CD14-positive monocyte (primary cell): Measurements from ENCODE around the gene PIGL. TPM values are rescaled to one million over a fixed set of nuclear protein-coding genes. Genes with fewer than 3 reads are reported as not detected.

ENCODE experiments used
- DNase-seq, 3 donors: peaks; one replicate each; pipeline ENCODE4 v3.0.0-alpha.2; 2011 to 2022
- H2AFZ ChIP-seq: 2 replicates; pipeline ENCODE4 v1.6.0; 2012; ENCODE audit warnings: mild to moderate bottlenecking, low read depth, low read length, inconsistent platforms; ENCODE audit not compliant: insufficient read depth, poor library complexity, severe bottlenecking
- H3K27ac ChIP-seq, 2 donors: 1 replicate in 1 of 2; 2 replicates in 1 of 2; pipeline ENCODE4 v1.5.1; 2012 to 2013; ENCODE audit warnings: low read length in 2 of 2, control low read depth in 1 of 2, inconsistent platforms in 1 of 2, low read depth in 1 of 2, mild to moderate bottlenecking in 1 of 2
- H3K27me3 ChIP-seq, 2 donors: one replicate each; pipeline versions ENCODE4 v1.6.0 to v1.6.1; 2011 to 2013; ENCODE audit warnings: low read length in 2 of 2; ENCODE audit not compliant: control insufficient read depth in 2 of 2, insufficient read depth in 2 of 2
- H3K36me3 ChIP-seq, 2 donors: replicated peaks in 1 of 2; 1 replicate in 1 of 2; 2 replicates in 1 of 2; pipeline versions ENCODE4 v1.5.1 to v1.6.1; 2012 to 2013; ENCODE audit warnings: low read length in 2 of 2, control low read depth in 1 of 2, inconsistent platforms in 1 of 2, mild to moderate bottlenecking in 1 of 2; ENCODE audit not compliant: insufficient read depth in 2 of 2, control insufficient read depth in 1 of 2
- H3K4me1 ChIP-seq, 2 donors: 1 replicate in 1 of 2; 2 replicates in 1 of 2; pipeline versions ENCODE4 v1.5.1 to v1.6.1; 2012 to 2013; ENCODE audit warnings: low read length in 2 of 2, control low read depth in 1 of 2, inconsistent platforms in 1 of 2, mild to moderate bottlenecking in 1 of 2, moderate library complexity in 1 of 2; ENCODE audit not compliant: insufficient read depth in 2 of 2, control insufficient read depth in 1 of 2
- H3K4me2 ChIP-seq: replicated peaks from 2 replicates; pipeline ENCODE3; 2012; ENCODE audit warnings: low read length, moderate library complexity, mild to moderate bottlenecking; ENCODE audit not compliant: poor library complexity, severe bottlenecking; ENCODE audit errors: extremely low read depth
- H3K4me3 ChIP-seq, 3 experiments: fragments of 200-600 bp in 1 of 3; sonication (generic) in 1 of 3; replicated peaks in 1 of 3; 1 replicate in 2 of 3; 2 replicates in 1 of 3; pipeline ENCODE4 v1.5.1; 2011 to 2013; ENCODE audit warnings: low read length in 3 of 3, mild to moderate bottlenecking in 3 of 3, control low read depth in 2 of 3, low read depth in 2 of 3, inconsistent platforms in 1 of 3, moderate library complexity in 1 of 3
- H3K79me2 ChIP-seq: 2 replicates; pipeline ENCODE4 v1.6.0; 2012; ENCODE audit warnings: mild to moderate bottlenecking, control low read depth, inconsistent platforms, low read length, moderate library complexity; ENCODE audit not compliant: insufficient read depth
- H3K9ac ChIP-seq: 2 replicates; pipeline ENCODE4 v1.6.0; 2017; ENCODE audit warnings: low read length, mild to moderate bottlenecking; ENCODE audit not compliant: insufficient read depth, poor library complexity, severe bottlenecking
- H3K9me3 ChIP-seq, 2 donors: replicated peaks in 1 of 2; 1 replicate in 1 of 2; 2 replicates in 1 of 2; pipeline versions ENCODE4 v1.5.1 to v1.6.1; 2012 to 2013; ENCODE audit warnings: low read length in 2 of 2, control low read depth in 1 of 2; ENCODE audit not compliant: control insufficient read depth in 1 of 2, insufficient read depth in 1 of 2
- H4K20me1 ChIP-seq: 2 replicates; pipeline ENCODE4 v1.6.0; 2012; ENCODE audit warnings: mild to moderate bottlenecking, low read length, control low read depth, moderate library complexity; ENCODE audit not compliant: insufficient read depth
- H3K27ac Mint-ChIP-seq, 7 donors: one replicate each; pipeline ENCODE4 v1.8.0; 2020; ENCODE audit warnings: mild to moderate bottlenecking in 7 of 7, mixed read lengths in 7 of 7, moderate library complexity in 6 of 7, inconsistent platforms in 2 of 7
- H3K27me3 Mint-ChIP-seq, 3 donors: one replicate each; pipeline ENCODE4 v1.8.0; 2021 to 2022; ENCODE audit warnings: low read depth in 3 of 3, mild to moderate bottlenecking in 3 of 3, mixed read lengths in 3 of 3, moderate library complexity in 3 of 3, inconsistent platforms in 1 of 3
- H3K36me3 Mint-ChIP-seq, 2 donors: one replicate each; pipeline ENCODE4 v1.8.0; 2020; ENCODE audit warnings: mixed read lengths in 2 of 2, inconsistent platforms in 1 of 2, mild to moderate bottlenecking in 1 of 2
- H3K4me1 Mint-ChIP-seq: one replicate; pipeline ENCODE4 v1.8.0; 2020; ENCODE audit warnings: mild to moderate bottlenecking, mixed read lengths
- H3K4me3 Mint-ChIP-seq, 2 donors: one replicate each; pipeline ENCODE4 v1.8.0; 2020; ENCODE audit warnings: mild to moderate bottlenecking in 2 of 2, mixed read lengths in 2 of 2, moderate library complexity in 1 of 2
- H3K9me3 Mint-ChIP-seq, 7 donors: one replicate each; pipeline ENCODE4 v1.8.0; 2020 to 2022; ENCODE audit warnings: mixed read lengths in 7 of 7, mild to moderate bottlenecking in 6 of 7, moderate library complexity in 6 of 7, inconsistent platforms in 2 of 7
- WGBS: methylation state at CpG from one replicate; pipeline ENCODE4 v1.1.5; 2013; ENCODE audit warnings: missing lambda C conversion rate; ENCODE audit not compliant: insufficient coverage; 5-methylcytosine and 5-hydroxymethylcytosine counted together
- intact Hi-C, 2 donors: fragments of 100-400 bp; cut with micrococcal nuclease; formaldehyde crosslinking; loops; one replicate each; pipeline versions ENCODE4 v1.15.0 to v1.15.1; 2023
- polyA plus RNA-seq, 3 donors: library from polyadenylated mRNA; depleted of rRNA in 1 of 3; unstranded in 2 of 3; stranded (reverse) in 1 of 3; fragments of 300-500 nt in 2 of 3; fragments of >200 nt in 1 of 3; fragmentation: Illumina TruSeq in 2 of 3; gene quantifications; 1 replicate in 2 of 3; 2 replicates in 1 of 3; pipeline ENCODE4 v1.2.3, GENCODE V29; 2012 to 2021
- TF ChIP-seq, protein P1 (sequence below): fragments of 200-600 bp; IDR thresholded peaks from one replicate; pipeline ENCODE4 v1.8.0; 2022; ENCODE audit warnings: antibody characterized with exemption, mild to moderate bottlenecking

Gene PIGL
- polyA plus RNA-seq, 3 donors, result 3.6 to 44.2 (median 4.0) TPM

DNA sequence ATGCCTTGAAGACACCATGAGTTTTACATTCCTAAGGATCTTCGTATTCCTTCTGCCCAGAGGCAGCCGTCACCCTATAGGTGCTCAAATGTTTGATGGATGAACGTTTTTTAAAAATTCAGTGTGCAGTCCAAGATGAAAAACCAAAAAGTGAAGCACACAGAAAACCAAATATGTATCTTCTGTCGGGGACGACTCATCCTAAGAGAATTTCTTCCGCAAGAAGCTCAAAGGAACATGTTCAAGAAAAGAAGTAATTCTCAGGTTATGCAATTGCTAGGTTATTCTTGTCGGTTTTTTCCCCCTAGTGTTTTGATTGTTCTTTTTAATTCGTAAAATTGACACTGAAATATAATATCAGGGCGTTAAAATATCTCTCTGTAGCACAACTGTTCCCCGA, 134.8 kb downstream of the PIGL start:
- peaks cover 0 to 6% (median 3%) of the 10 kb centered on the region in 7 donors for H3K9me3 Mint-ChIP-seq
- Histone ChIP-seq H3K9ac (no peak overlapping the region), H3K27me3 (peaks cover 21 to 33% of the 10 kb centered on the region in 2 donors), H3K4me2 (peak overlapping the region; percentile 92), H3K4me3 (peak overlapping the region in 2 of 3 experiments; percentile 33 to 77), H3K27ac (no peak overlapping the region), H3K36me3 (no peaks in the 10 kb centered on the region), H4K20me1 (no peaks in the 10 kb centered on the region), H2AFZ (peak overlapping the region; percentile 82), H3K79me2 (no peaks in the 10 kb centered on the region), H3K9me3 (no peaks in the 10 kb centered on the region), H3K4me1 (peaks cover 15 to 18% of the 10 kb centered on the region in 2 donors)
- 10% methylated on average over 5 of the region's 10 CpGs for WGBS
- intact Hi-C loops, result loop anchor here in 1 of 2 donors (10.0 kb wide), 1 partner anchor 67 kb away; no protein-coding TSS in a partner anchor
- no peak overlapping the region for H3K27ac Mint-ChIP-seq
- H3K27me3 Mint-ChIP-seq, result peaks cover 44 to 55% (median 46%) of the 10 kb centered on the region in 3 donors
- TF ChIP-seq, protein P1, sequence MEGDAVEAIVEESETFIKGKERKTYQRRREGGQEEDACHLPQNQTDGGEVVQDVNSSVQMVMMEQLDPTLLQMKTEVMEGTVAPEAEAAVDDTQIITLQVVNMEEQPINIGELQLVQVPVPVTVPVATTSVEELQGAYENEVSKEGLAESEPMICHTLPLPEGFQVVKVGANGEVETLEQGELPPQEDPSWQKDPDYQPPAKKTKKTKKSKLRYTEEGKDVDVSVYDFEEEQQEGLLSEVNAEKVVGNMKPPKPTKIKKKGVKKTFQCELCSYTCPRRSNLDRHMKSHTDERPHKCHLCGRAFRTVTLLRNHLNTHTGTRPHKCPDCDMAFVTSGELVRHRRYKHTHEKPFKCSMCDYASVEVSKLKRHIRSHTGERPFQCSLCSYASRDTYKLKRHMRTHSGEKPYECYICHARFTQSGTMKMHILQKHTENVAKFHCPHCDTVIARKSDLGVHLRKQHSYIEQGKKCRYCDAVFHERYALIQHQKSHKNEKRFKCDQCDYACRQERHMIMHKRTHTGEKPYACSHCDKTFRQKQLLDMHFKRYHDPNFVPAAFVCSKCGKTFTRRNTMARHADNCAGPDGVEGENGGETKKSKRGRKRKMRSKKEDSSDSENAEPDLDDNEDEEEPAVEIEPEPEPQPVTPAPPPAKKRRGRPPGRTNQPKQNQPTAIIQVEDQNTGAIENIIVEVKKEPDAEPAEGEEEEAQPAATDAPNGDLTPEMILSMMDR, result no peak
- H3K4me1 Mint-ChIP-seq, result peaks cover 17% of the 10 kb centered on the region
- peaks cover 8 to 15% of the 10 kb centered on the region in 2 donors for H3K36me3 Mint-ChIP-seq
- no peak for DNase-seq
- H3K4me3 Mint-ChIP-seq, result peak overlapping the region; percentile 83 to 93

DNA sequence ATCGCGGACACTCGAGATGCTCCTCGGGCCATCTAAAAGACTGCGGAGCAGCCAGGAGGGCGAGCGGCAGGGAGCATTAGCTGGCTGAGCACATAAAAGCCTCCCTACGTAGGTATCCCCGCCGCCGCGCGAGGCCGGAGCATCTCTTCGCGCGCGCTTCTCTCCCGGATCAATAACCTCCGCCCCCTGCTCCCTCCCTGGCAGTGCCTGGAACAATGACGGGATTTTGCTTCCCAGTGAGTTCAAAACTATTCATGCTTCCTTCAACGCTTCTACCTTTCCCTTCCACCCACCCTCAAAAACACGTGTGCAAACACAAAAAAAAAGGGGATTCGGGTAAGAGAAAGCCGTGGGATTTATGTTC, 135.3 kb downstream of the PIGL start:
- Histone ChIP-seq H3K79me2 (no peaks in the 10 kb centered on the region), H3K4me2 (peak overlapping the region; percentile 92), H2AFZ (peak overlapping the region; percentile 82), H3K9ac (peak overlapping the region; percentile 46), H3K4me3 (peak overlapping the region; percentile 33 to 77 (median 55)), H3K27me3 (peaks cover 21 to 33% of the 10 kb centered on the region in 2 donors), H3K9me3 (no peaks in the 10 kb centered on the region), H4K20me1 (no peaks in the 10 kb centered on the region), H3K36me3 (no peaks in the 10 kb centered on the region), H3K27ac (no peak overlapping the region), H3K4me1 (peaks cover 15 to 18% of the 10 kb centered on the region in 2 donors)
- no peak for DNase-seq
- H3K27ac Mint-ChIP-seq, result no peak overlapping the region
- intact Hi-C loops, result loop anchor here in 1 of 2 donors (10.0 kb wide), 1 partner anchor 67 kb away; no protein-coding TSS in a partner anchor
- peaks cover 0 to 6% (median 3%) of the 10 kb centered on the region in 7 donors for H3K9me3 Mint-ChIP-seq
- H3K4me1 Mint-ChIP-seq, result peaks cover 17% of the 10 kb centered on the region
- peaks cover 8 to 15% of the 10 kb centered on the region in 2 donors for H3K36me3 Mint-ChIP-seq
- WGBS, result under 1% methylated on average over 23 of the region's 25 CpGs
- TF ChIP-seq, protein P1, result no peak
- H3K4me3 Mint-ChIP-seq, result peak overlapping the region; percentile 83 to 93
- peaks cover 46 to 55% (median 46%) of the 10 kb centered on the region in 3 donors for H3K27me3 Mint-ChIP-seq
